Measurements from ENCODE around the gene RBM3. TPM values are rescaled to one million over a fixed set of nuclear protein-coding genes. Genes with fewer than 3 reads are reported as not detected.
"Not testable (repeated sequence)": the region's sequence is repeated elsewhere in the genome, so short reads cannot be mapped to it uniquely, and the experiment has no call there.

The RBM3 gene
- total and polyA plus RNA-seq, 2 donors (not counting 1 experiment from before 2014, with no cell fraction given) = 52.7 to 464 TPM

DNA sequence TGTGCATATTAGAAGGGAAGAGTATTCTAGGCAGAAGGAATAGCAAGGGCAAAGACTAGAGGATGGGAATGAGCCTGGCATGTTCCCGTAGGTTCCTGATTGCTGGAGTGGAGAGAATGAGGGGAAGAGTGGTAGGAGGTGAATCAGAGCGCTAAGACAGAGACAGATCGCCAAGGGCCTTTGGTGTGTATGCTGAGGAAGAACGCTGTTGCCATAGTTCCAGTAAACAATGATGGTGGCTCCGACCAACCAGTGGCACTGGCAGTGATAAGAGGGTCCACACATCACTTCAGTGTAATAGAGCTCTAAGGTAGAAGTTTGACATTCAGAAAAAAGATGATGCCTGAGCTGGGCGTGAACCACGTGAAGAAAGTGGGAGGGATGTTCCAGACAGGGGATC, 33.8 kb upstream of the RBM3 start:
- H3K4me2 ChIP-seq (ENCODE audit: extremely low read depth, insufficient read depth, low read length) = peak overlapping the region; percentile 39
- DNase-seq (ENCODE audit: low read depth in 2 of 2) = no peak
- H3K4me3 ChIP-seq (replicated peaks in 1 of 4; ENCODE audit: control extremely low read depth in 1 of 4, insufficient read depth in 1 of 4, low read depth in 3 of 4, low read length in 4 of 4) = peak overlapping the region; percentile 65 to 78 (median 67)
- no peaks in the 10 kb centered on the region for H3K4me1 ChIP-seq (ENCODE audit: control insufficient read depth, extremely low read depth, insufficient read depth, low read length)
- H2AFZ ChIP-seq (ENCODE audit: low read length) = no peak overlapping the region
- H3K36me3 ChIP-seq (ENCODE audit: control insufficient read depth, insufficient read depth, low read length) = no peaks in the 10 kb centered on the region
- peaks cover 4% of the 10 kb centered on the region for H3K79me2 ChIP-seq (ENCODE audit: control insufficient read depth, insufficient read depth, low read length)
- no peak overlapping the region for H3K27ac ChIP-seq (ENCODE audit: insufficient read depth, low read length)
- H3K9me3 ChIP-seq (ENCODE audit: control insufficient read depth, insufficient read depth, low read depth, low read length) = no peaks in the 10 kb centered on the region
- TF ChIP-seq, protein P1, sequence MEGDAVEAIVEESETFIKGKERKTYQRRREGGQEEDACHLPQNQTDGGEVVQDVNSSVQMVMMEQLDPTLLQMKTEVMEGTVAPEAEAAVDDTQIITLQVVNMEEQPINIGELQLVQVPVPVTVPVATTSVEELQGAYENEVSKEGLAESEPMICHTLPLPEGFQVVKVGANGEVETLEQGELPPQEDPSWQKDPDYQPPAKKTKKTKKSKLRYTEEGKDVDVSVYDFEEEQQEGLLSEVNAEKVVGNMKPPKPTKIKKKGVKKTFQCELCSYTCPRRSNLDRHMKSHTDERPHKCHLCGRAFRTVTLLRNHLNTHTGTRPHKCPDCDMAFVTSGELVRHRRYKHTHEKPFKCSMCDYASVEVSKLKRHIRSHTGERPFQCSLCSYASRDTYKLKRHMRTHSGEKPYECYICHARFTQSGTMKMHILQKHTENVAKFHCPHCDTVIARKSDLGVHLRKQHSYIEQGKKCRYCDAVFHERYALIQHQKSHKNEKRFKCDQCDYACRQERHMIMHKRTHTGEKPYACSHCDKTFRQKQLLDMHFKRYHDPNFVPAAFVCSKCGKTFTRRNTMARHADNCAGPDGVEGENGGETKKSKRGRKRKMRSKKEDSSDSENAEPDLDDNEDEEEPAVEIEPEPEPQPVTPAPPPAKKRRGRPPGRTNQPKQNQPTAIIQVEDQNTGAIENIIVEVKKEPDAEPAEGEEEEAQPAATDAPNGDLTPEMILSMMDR (conservative IDR thresholded peaks at IDR 0.05 in 1 of 2, IDR thresholded peaks at IDR 0.05 in 1 of 2; ENCODE audit: low read depth in 1 of 2, low read length in 2 of 2) = no peak
- TF ChIP-seq EZH2 (IDR thresholded peaks at IDR 0.05; ENCODE audit: low read length, missing control alignments) = no peak
- no peaks in the 10 kb centered on the region for H3K27me3 ChIP-seq (ENCODE audit: control insufficient read depth, insufficient read depth, low read length)
- H4K20me1 ChIP-seq (ENCODE audit: control insufficient read depth, extremely low read depth, insufficient read depth, low read length) = no peaks in the 10 kb centered on the region
- H3K9ac ChIP-seq (ENCODE audit: insufficient read depth, low read length) = no peak overlapping the region

DNA sequence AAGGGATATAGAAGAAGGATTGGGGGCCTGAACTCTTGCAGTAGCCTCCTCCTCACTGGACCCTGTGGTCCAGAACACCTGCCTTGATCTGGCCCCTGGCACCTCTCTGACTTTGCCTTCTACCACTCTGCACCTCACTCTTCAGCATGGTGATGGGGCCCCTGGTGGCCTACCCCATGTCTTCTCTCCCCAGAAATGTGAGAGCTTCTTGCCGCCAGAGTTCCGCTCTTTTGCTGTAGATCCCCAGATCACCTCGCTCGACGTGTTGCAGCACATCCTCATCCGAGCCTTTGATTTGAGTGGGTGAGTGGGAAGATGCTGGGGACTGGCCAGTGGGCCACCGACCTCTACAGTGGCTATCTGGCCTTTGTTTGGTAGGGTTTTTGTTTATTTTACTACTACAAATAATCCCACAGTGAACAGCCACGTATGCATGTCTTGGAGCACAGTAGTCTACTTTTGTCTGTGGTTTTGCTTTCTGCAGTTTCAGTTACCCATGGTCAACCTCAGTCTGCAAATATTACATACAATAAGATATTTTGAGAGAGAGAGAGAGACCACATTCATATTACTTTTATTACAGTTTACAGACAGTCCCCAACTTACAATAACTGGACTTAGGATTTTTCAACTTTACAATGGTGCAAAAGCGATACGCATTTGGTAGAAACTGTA, 33.0 kb upstream of the RBM3 start:
- no peak for DNase-seq (ENCODE audit: low read depth in 2 of 2)
- H3K9ac ChIP-seq (ENCODE audit: insufficient read depth, low read length) = no peak overlapping the region
- H3K4me3 ChIP-seq (replicated peaks in 1 of 4; ENCODE audit: control extremely low read depth in 1 of 4, insufficient read depth in 1 of 4, low read depth in 3 of 4, low read length in 4 of 4) = no peak overlapping the region
- TF ChIP-seq, protein P1 (conservative IDR thresholded peaks at IDR 0.05 in 1 of 2, IDR thresholded peaks at IDR 0.05 in 1 of 2; ENCODE audit: low read depth in 1 of 2, low read length in 2 of 2) = no peak
- no peak for TF ChIP-seq EZH2 (IDR thresholded peaks at IDR 0.05; ENCODE audit: low read length, missing control alignments)
- peaks cover 4% of the 10 kb centered on the region for H3K79me2 ChIP-seq (ENCODE audit: control insufficient read depth, insufficient read depth, low read length)
- H4K20me1 ChIP-seq (ENCODE audit: control insufficient read depth, extremely low read depth, insufficient read depth, low read length) = no peaks in the 10 kb centered on the region
- no peaks in the 10 kb centered on the region for H3K4me1 ChIP-seq (ENCODE audit: control insufficient read depth, extremely low read depth, insufficient read depth, low read length)
- H3K9me3 ChIP-seq (ENCODE audit: control insufficient read depth, insufficient read depth, low read depth, low read length) = no peaks in the 10 kb centered on the region
- H3K36me3 ChIP-seq (ENCODE audit: control insufficient read depth, insufficient read depth, low read length) = no peaks in the 10 kb centered on the region
- no peak overlapping the region for H3K27ac ChIP-seq (ENCODE audit: insufficient read depth, low read length)
- no peak overlapping the region for H2AFZ ChIP-seq (ENCODE audit: low read length)
- no peak overlapping the region for H3K4me2 ChIP-seq (ENCODE audit: extremely low read depth, insufficient read depth, low read length)
- H3K27me3 ChIP-seq (ENCODE audit: control insufficient read depth, insufficient read depth, low read length) = no peaks in the 10 kb centered on the region

DNA sequence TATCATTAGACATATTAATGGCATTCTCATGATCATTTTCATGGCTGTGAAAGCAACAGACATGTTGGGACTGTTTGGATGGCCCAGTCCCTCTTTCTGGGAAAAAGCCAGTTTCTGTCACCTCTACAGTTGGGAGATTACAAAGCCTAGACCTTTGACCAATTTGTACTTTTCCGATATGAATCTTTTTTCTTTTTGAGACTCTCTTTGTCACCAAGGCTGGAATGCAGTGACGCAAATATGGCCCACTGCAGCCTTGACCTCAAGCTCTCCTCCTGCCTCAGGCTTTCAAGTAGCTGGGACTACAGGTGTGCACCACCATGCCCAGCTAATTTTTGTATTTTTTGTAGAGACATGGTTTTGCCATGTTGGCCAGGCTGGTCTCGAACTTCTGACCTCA, 25.4 kb upstream of the RBM3 start:
- Histone ChIP-seq H3K27me3 (ENCODE audit: control insufficient read depth, insufficient read depth, low read length) (no peaks in the 10 kb centered on the region), H3K4me2 (ENCODE audit: extremely low read depth, insufficient read depth, low read length) (no peak overlapping the region), H3K36me3 (ENCODE audit: control insufficient read depth, insufficient read depth, low read length) (no peaks in the 10 kb centered on the region), H3K4me3 (replicated peaks in 1 of 4; ENCODE audit: control extremely low read depth in 1 of 4, insufficient read depth in 1 of 4, low read depth in 3 of 4, low read length in 4 of 4) (no peak overlapping the region), H3K27ac (ENCODE audit: insufficient read depth, low read length) (no peak overlapping the region), H3K4me1 (ENCODE audit: control insufficient read depth, extremely low read depth, insufficient read depth, low read length) (no peaks in the 10 kb centered on the region), H3K9ac (ENCODE audit: insufficient read depth, low read length) (no peak overlapping the region), H3K79me2 (ENCODE audit: control insufficient read depth, insufficient read depth, low read length) (no peaks in the 10 kb centered on the region), H2AFZ (ENCODE audit: low read length) (no peak overlapping the region), H4K20me1 (ENCODE audit: control insufficient read depth, extremely low read depth, insufficient read depth, low read length) (no peaks in the 10 kb centered on the region), H3K9me3 (ENCODE audit: control insufficient read depth, insufficient read depth, low read depth, low read length) (no peaks in the 10 kb centered on the region)
- no peak for DNase-seq (ENCODE audit: low read depth in 2 of 2)
- no peak for TF ChIP-seq EZH2 (IDR thresholded peaks at IDR 0.05; ENCODE audit: low read length, missing control alignments)
- TF ChIP-seq, protein P1 (conservative IDR thresholded peaks at IDR 0.05 in 1 of 2, IDR thresholded peaks at IDR 0.05 in 1 of 2; ENCODE audit: low read depth in 1 of 2, low read length in 2 of 2) = no peak

DNA sequence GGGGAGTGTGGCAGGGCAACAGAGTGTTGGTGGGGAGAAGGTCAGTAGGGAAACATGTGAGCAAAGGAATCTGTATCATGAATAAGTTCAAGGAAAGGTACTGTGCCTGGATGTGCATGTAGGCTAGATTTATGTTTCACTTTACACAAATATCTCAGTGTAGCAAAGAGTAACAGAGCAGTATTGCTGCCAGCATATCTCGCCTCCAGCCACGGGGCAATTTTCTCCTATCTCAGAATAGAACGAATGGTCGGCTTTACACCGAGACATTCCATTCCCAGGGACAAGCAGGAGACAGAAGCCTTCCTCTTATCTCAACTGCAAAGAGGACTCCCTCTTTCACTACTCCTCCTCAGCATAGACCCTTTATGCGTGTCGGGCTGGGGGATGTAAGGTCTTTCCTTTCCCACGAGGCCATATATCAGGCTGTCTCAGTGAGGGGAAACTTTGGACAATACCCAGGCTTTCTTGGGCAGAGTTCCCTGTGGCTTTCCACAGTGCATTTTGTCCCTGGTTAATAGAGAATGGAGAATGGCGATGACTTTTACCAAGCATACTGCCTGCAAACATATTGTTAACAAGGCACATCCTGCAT, 18.5 kb upstream of the RBM3 start:
- not testable (repeated sequence) for H3K4me3 ChIP-seq (replicated peaks in 1 of 4; ENCODE audit: control extremely low read depth in 1 of 4, insufficient read depth in 1 of 4, low read depth in 3 of 4, low read length in 4 of 4); H3K27me3 ChIP-seq (ENCODE audit: control insufficient read depth, insufficient read depth, low read length); H3K4me1 ChIP-seq (ENCODE audit: control insufficient read depth, extremely low read depth, insufficient read depth, low read length); H3K79me2 ChIP-seq (ENCODE audit: control insufficient read depth, insufficient read depth, low read length); H3K27ac ChIP-seq (ENCODE audit: insufficient read depth, low read length); H3K9ac ChIP-seq (ENCODE audit: insufficient read depth, low read length); DNase-seq (ENCODE audit: low read depth in 2 of 2); H4K20me1 ChIP-seq (ENCODE audit: control insufficient read depth, extremely low read depth, insufficient read depth, low read length); H3K36me3 ChIP-seq (ENCODE audit: control insufficient read depth, insufficient read depth, low read length); H3K4me2 ChIP-seq (ENCODE audit: extremely low read depth, insufficient read depth, low read length); H3K9me3 ChIP-seq (ENCODE audit: control insufficient read depth, insufficient read depth, low read depth, low read length); H2AFZ ChIP-seq (ENCODE audit: low read length)

Measured in fibroblast of lung (primary cell).